ENCODE measurements around the gene AGK. TPM values are rescaled to one million over a fixed set of nuclear protein-coding genes. Genes with fewer than 3 reads are reported as not detected.

AGK gene
- total RNA-seq, 1 donor = 28.7 TPM

DNA sequence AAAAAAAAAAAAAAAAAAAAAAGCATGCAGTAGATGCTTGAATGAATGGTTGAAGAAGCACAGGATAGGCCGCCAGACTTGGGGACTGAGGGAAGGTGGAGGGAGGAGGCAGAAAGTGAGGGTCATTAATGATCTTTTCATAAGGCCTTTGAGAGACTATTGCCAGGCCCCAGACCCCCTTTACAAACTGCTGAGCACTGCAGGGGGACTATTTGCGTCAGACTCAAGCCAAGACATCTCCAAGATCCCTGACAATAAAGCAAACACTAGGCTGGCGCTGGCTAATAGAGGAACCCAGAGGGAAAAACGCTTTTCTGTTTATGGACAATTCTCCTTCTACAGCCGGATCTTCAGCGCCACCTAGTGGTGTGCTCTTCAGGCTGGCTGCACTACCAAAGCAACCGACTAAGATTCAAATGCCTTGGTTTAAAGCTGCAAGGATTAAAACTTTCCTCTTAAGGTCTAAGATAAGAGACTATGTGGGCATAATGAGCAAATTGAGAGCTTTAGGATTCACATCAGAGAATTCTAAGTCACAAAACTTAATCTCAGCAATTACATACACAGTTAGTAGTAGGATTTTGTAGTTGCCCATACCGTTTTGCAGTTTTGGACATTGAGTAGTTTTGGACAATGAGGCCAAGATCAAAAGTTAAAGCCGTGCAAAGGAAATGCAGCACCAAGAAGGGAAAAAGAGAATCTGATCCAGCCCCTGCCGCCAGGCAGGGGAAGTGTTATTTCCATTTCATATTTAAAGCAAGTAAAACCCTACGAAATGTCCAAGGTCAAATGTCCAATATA, 17.9 kb upstream of the AGK start:
- DNase-seq (ENCODE audit: low read depth) = peak; percentile 85
- TF ChIP-seq, protein P1, sequence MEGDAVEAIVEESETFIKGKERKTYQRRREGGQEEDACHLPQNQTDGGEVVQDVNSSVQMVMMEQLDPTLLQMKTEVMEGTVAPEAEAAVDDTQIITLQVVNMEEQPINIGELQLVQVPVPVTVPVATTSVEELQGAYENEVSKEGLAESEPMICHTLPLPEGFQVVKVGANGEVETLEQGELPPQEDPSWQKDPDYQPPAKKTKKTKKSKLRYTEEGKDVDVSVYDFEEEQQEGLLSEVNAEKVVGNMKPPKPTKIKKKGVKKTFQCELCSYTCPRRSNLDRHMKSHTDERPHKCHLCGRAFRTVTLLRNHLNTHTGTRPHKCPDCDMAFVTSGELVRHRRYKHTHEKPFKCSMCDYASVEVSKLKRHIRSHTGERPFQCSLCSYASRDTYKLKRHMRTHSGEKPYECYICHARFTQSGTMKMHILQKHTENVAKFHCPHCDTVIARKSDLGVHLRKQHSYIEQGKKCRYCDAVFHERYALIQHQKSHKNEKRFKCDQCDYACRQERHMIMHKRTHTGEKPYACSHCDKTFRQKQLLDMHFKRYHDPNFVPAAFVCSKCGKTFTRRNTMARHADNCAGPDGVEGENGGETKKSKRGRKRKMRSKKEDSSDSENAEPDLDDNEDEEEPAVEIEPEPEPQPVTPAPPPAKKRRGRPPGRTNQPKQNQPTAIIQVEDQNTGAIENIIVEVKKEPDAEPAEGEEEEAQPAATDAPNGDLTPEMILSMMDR (IDR thresholded peaks at IDR 0.05; ENCODE audit: insufficient read depth, low read length) = peak; percentile 98
- no peak overlapping the region for H3K4me3 ChIP-seq (ENCODE audit: low read depth, low read length)

GRCh38 chr7:141534757-141535737, 16.2 kb upstream of the AGK start:
- no peak overlapping the region for H3K4me3 ChIP-seq (ENCODE audit: low read depth, low read length)
- TF ChIP-seq, protein P1 (IDR thresholded peaks at IDR 0.05; ENCODE audit: insufficient read depth, low read length) = no peak
- DNase-seq (ENCODE audit: low read depth) = no peak

- H3K4me3 ChIP-seq (ENCODE audit: low read depth, low read length) = no peak overlapping the region
- no peak for DNase-seq (ENCODE audit: low read depth)
- TF ChIP-seq, protein P1 (IDR thresholded peaks at IDR 0.05; ENCODE audit: insufficient read depth, low read length) = no peak
Observed at GRCh38 chr7:141537906-141538305, 13.3 kb upstream of the AGK start.

GRCh38 chr7:141541375-141541774, 9.8 kb upstream of the AGK start:
- TF ChIP-seq, protein P1 (IDR thresholded peaks at IDR 0.05; ENCODE audit: insufficient read depth, low read length) = no peak
- H3K4me3 ChIP-seq (ENCODE audit: low read depth, low read length) = no peak overlapping the region
- DNase-seq (ENCODE audit: low read depth) = no peak

DNA sequence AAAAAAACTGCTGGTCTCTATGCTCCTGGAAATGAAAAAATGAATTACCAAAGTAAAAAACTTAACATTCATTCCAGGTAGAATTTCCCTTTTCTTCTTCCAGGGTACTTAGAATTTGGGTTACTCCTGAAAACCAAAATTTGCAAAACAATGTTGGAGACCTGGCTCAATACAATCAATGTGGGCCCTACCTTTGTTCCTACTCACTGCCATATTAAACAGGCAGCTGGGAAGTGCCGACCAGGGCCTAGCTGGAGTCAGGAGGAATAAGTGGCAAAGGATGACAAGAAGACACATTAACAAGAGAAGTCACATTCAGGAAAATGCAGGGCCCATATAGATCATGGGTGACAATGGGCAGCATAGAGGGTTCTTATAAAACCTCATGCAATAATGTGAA, 6.4 kb upstream of the AGK start:
- TF ChIP-seq, protein P1 (IDR thresholded peaks at IDR 0.05; ENCODE audit: insufficient read depth, low read length) = no peak
- DNase-seq (ENCODE audit: low read depth) = no peak
- H3K4me3 ChIP-seq (ENCODE audit: low read depth, low read length) = no peak overlapping the region

DNA sequence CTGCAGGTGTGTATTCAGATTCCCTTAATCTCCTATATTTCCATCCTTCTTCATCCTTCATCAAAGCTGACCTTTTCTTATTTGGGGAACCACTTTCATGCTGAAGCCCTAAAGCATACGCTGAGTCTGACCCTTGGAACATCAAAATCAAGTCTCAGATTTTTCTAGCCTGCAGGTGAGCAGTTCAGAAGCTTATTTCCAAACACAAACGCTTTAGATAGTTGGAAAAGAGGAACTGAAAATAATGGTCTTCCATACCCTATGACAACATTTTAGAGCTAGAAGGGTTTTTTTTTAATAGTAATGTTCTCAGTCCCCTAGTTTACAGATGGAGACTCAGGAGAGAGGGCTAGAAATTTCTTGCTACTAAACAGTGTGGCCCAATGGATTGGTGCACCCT, 1.6 kb upstream of the AGK start:
- no peak for DNase-seq (ENCODE audit: low read depth)
- TF ChIP-seq, protein P1 (IDR thresholded peaks at IDR 0.05; ENCODE audit: insufficient read depth, low read length) = no peak

More for the DNA sequence above, 1.6 kb upstream of the AGK start:
- no peak overlapping the region for H3K4me3 ChIP-seq (ENCODE audit: low read depth, low read length)

Measured in fibroblast of the aortic adventitia (primary cell).